ENCODE results near the gene HSH2D. TPM values are rescaled to one million over a fixed set of nuclear protein-coding genes. Genes with fewer than 3 reads are reported as not detected.
A peak's percentile ranks its signal among the peaks of the same experiment; 100 is the strongest.

HSH2D gene
- total and polyA plus RNA-seq, 9 of the 15 experiments (the other 6 are each of a cell fraction or from before 2014, with no cell fraction given): 0.03 to 1.1 (median 0.35) TPM; not detected in 1

GRCh38 chr19:16141043-16141442 lies 2.4 kb upstream of the HSH2D start (continued):
- no peak for TF ChIP-seq CEBPB (tag; IDR thresholded peaks at IDR 0.05)
- TF ChIP-seq ELF2 (CRISPR knock-in tag; IDR thresholded peaks at IDR 0.05): no peak
- no peak for TF ChIP-seq NCOA1 (IDR thresholded peaks at IDR 0.05; ENCODE audit: low read depth)
- TF ChIP-seq HIVEP1 (CRISPR knock-in tag; IDR thresholded peaks at IDR 0.05): no peak
- TF ChIP-seq DNMT1 (IDR thresholded peaks at IDR 0.05): no peak
- no peak for TF ChIP-seq PHF8 (IDR thresholded peaks at IDR 0.05; ENCODE audit: borderline replicate concordance, low read length)
- TF ChIP-seq ZNF197 (CRISPR knock-in tag; IDR thresholded peaks at IDR 0.05; ENCODE audit: low read depth): no peak
- no peak for TF ChIP-seq ATF2 (CRISPR knock-in tag; IDR thresholded peaks at IDR 0.05)
- TF ChIP-seq BCOR (IDR thresholded peaks at IDR 0.05): peak; percentile 99
- no peak for TF ChIP-seq RFX7 (CRISPR knock-in tag; IDR thresholded peaks at IDR 0.05)
- no peak for TF ChIP-seq ZZZ3 (IDR thresholded peaks at IDR 0.05)
- no peak for TF ChIP-seq CGGBP1 (CRISPR knock-in tag; IDR thresholded peaks at IDR 0.05)
- TF ChIP-seq MITF (IDR thresholded peaks at IDR 0.05): no peak
- TF ChIP-seq MEIS2 (IDR thresholded peaks at IDR 0.05; ENCODE audit: partially characterized antibody): no peak
- no peak for TF ChIP-seq NR3C1 (CRISPR knock-in tag; IDR thresholded peaks at IDR 0.05)
- TF ChIP-seq ZNF512 (tag; IDR thresholded peaks at IDR 0.05): no peak
- no peak for TF ChIP-seq POLR2A (conservative IDR thresholded peaks at IDR 0.05)
- no peak for TF ChIP-seq IRF9 (tag; IDR thresholded peaks at IDR 0.05)
- no peak for TF ChIP-seq DMBX1 (CRISPR knock-in tag; IDR thresholded peaks at IDR 0.05; ENCODE audit: borderline replicate concordance)
- TF ChIP-seq ZNF347 (CRISPR knock-in tag; IDR thresholded peaks at IDR 0.05; ENCODE audit: low read depth): no peak
- TF ChIP-seq ZNF436 (CRISPR knock-in tag; IDR thresholded peaks at IDR 0.05): no peak
- TF ChIP-seq MAFF (IDR thresholded peaks at IDR 0.05; ENCODE audit: low read length): no peak
- peak; percentile 96 for TF ChIP-seq CHD4 (IDR thresholded peaks at IDR 0.05; ENCODE audit: insufficient read depth, insufficient replicate concordance, low read depth, low read length, poor library complexity, severe bottlenecking)

Measured in K562 (cell line).